GM12878 (cell line): Measurements from ENCODE around the gene PLEKHG2. TPM values are rescaled to one million over a fixed set of nuclear protein-coding genes. Genes with fewer than 3 reads are reported as not detected.
A peak's percentile ranks its signal among the peaks of the same experiment; 100 is the strongest.

Experiments
- EED ChIP-seq: sonication (generic); IDR thresholded peaks from 2 replicates; pipeline ENCODE4 v1.6.1; 2016; ENCODE audit warnings: antibody characterized with exemption, low read depth
- FOS ChIP-seq: IDR thresholded peaks from 3 replicates; pipeline ENCODE4 v1.6.1; 2011; ENCODE audit warnings: borderline replicate concordance; ENCODE audit not compliant: insufficient read length; ENCODE audit errors: extremely low read depth
- FOXK2 ChIP-seq: fragments of 450-650 bp; IDR thresholded peaks from 2 replicates; pipeline ENCODE4 v1.6.1; 2017; ENCODE audit warnings: mild to moderate bottlenecking, moderate library complexity
- FOXM1 ChIP-seq: IDR thresholded peaks from 2 replicates; pipeline ENCODE4 v1.6.1; 2012; ENCODE audit warnings: low read depth, mild to moderate bottlenecking, inconsistent platforms, low read length, moderate library complexity
- GABPA ChIP-seq: IDR thresholded peaks from 2 replicates; pipeline ENCODE4 v1.6.1; 2014; ENCODE audit warnings: antibody characterized with exemption, low read depth, mild to moderate bottlenecking, inconsistent platforms
- HDAC6 ChIP-seq: fragments of 200-600 bp; sonication (generic); IDR thresholded peaks from one replicate; pipeline ENCODE4 v1.8.0; 2017; ENCODE audit warnings: antibody characterized with exemption; ENCODE audit not compliant: unreplicated experiment
- KAT2A ChIP-seq: conservative IDR thresholded peaks from 2 replicates; pipeline ENCODE4 v1.6.1; 2011; ENCODE audit warnings: low read depth, low read length; ENCODE audit not compliant: control insufficient read depth
- MTA2 ChIP-seq: fragments of 450-650 bp; IDR thresholded peaks from 2 replicates; pipeline ENCODE4 v1.6.1; 2016; ENCODE audit warnings: low read depth, mild to moderate bottlenecking, moderate library complexity
- NR2C2 ChIP-seq: IDR thresholded peaks from 2 replicates; pipeline ENCODE4 v1.6.1; 2011; ENCODE audit warnings: borderline replicate concordance, low read depth; ENCODE audit not compliant: control insufficient read depth, insufficient read length
- NR2F1 ChIP-seq: fragments of 450-650 bp; conservative IDR thresholded peaks from 2 replicates; pipeline ENCODE4 v1.6.1; 2017; ENCODE audit warnings: mild to moderate bottlenecking
- RAD21 ChIP-seq: IDR thresholded peaks from 2 replicates; pipeline ENCODE4 v1.6.1; 2011; ENCODE audit warnings: mild to moderate bottlenecking, low read depth, low read length, moderate library complexity; ENCODE audit not compliant: insufficient read depth
- RB1 ChIP-seq: fragments of 450-650 bp; formaldehyde crosslinking; IDR thresholded peaks from 2 replicates; pipeline ENCODE4 v1.6.1; 2017; ENCODE audit warnings: mild to moderate bottlenecking, borderline replicate concordance
- SMC3 ChIP-seq: IDR thresholded peaks from 2 replicates; pipeline ENCODE4 v1.6.1; 2011; ENCODE audit warnings: low read length, improper control_type of control experiment, borderline replicate concordance
- STAT1 ChIP-seq: fragments of 450-650 bp; conservative IDR thresholded peaks from 2 replicates; pipeline ENCODE4 v1.6.1; 2014; ENCODE audit warnings: antibody characterized with exemption, mild to moderate bottlenecking
- ZBED1 ChIP-seq: IDR thresholded peaks from 2 replicates; pipeline ENCODE4 v1.6.1; 2016; ENCODE audit warnings: borderline replicate concordance
- ZNF274 ChIP-seq: IDR thresholded peaks from one replicate; pipeline ENCODE4 v1.8.0; 2011; ENCODE audit not compliant: insufficient read length, insufficient read depth
- polyA plus RNA-seq, 11 experiments: library from polyadenylated mRNA; depleted of rRNA in 4 of 11; unstranded in 6 of 11; stranded (reverse) in 5 of 11; fragments of >200 nt; fragmentation: Nextera tagmentation in 4 of 11; fragmentation: Illumina TruSeq in 1 of 11; extraction: Ambion mirVana in 4 of 11; extraction: Trizol in 1 of 11; gene quantifications; 1 replicate in 1 of 11; 2 replicates in 10 of 11; pipeline versions ENCODE4 v1.2.1 to v1.2.3, GENCODE V29; 2011 to 2016; ENCODE audit warnings: inconsistent platforms in 2 of 11, missing spikeins in 2 of 11, low read depth in 1 of 11
- total RNA-seq, 4 experiments: library from RNA; depleted of rRNA in 3 of 4; stranded (reverse); fragments of >200 nt in 3 of 4; fragmentation: Illumina TruSeq in 1 of 4; extraction: Trizol in 1 of 4; gene quantifications; 2 replicates each; pipeline versions ENCODE4 v1.2.1 to v1.2.3, GENCODE V29; 2013 to 2021
- TF ChIP-seq, protein P1 (sequence below): fragments of 450-650 bp; IDR thresholded peaks from 2 replicates; pipeline ENCODE4 v1.6.1; 2018; ENCODE audit warnings: mild to moderate bottlenecking, low read depth, moderate library complexity; ENCODE audit not compliant: partially characterized antibody
- TF ChIP-seq, protein P2 (sequence below): IDR thresholded peaks from 2 replicates; pipeline ENCODE4 v1.6.1; 2012; ENCODE audit warnings: low read depth, low read length, improper control_type of control experiment
- TF ChIP-seq, protein P3 (sequence below): IDR thresholded peaks from 2 replicates; pipeline ENCODE4 v1.6.1; 2011; ENCODE audit warnings: mild to moderate bottlenecking, low read depth, low read length, moderate library complexity; ENCODE audit not compliant: insufficient replicate concordance
- TF ChIP-seq, protein P4 (sequence below): IDR thresholded peaks from 2 replicates; pipeline ENCODE4 v1.6.1; 2011; ENCODE audit warnings: borderline replicate concordance, low read depth, mild to moderate bottlenecking, moderate library complexity, mixed read lengths, low read length; ENCODE audit not compliant: insufficient read depth; ENCODE audit errors: extremely low read length
- TF ChIP-seq, protein P5 (sequence below): fragments of 450-650 bp; formaldehyde crosslinking; IDR thresholded peaks from 2 replicates; pipeline ENCODE4 v1.4.0; 2020; ENCODE audit warnings: mild to moderate bottlenecking, moderate library complexity

PLEKHG2 gene
- total and polyA plus RNA-seq, 10 of the 15 experiments (the other 5 are each of a cell fraction or from before 2014, with no cell fraction given) = 3.0 to 62.5 (median 17.2) TPM

DNA sequence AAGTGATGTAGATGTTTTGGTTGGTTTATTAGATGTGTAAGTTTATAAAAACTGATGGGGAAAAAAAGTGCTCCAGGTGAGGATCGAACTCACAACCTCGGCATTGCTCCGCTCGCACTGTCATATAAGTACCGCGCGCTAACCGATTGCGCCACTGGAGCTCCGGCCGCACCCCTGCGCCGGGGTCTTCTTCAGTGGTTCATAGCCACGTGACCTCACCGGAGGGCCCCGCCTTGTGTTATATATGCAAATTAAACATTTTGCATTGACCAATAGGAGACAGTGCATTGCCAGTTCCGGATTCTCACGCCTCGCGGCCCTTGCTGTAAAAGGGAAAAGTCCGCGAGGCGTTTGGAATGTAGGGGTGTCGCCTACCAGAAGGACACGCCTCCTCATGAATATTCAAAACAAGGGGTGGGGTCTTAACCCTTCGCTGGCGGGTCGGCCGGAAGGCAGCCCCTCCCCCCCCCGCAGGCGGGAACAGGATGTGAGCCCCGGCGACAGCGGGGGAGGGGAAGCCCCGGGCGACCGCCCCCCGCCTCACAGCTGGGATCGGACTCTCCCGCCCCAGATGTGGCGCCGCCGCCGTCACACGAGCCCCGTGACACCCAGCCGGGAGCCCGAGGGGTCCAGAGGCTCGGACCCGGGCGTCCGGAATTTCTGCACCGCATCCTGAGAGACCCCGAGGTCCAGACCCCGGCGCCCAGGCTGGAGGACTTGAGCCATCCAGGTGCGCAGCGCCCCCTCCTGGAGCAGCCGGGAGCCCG is at the start of gene PLEKHG2 (continued):
- TF ChIP-seq, protein P1, sequence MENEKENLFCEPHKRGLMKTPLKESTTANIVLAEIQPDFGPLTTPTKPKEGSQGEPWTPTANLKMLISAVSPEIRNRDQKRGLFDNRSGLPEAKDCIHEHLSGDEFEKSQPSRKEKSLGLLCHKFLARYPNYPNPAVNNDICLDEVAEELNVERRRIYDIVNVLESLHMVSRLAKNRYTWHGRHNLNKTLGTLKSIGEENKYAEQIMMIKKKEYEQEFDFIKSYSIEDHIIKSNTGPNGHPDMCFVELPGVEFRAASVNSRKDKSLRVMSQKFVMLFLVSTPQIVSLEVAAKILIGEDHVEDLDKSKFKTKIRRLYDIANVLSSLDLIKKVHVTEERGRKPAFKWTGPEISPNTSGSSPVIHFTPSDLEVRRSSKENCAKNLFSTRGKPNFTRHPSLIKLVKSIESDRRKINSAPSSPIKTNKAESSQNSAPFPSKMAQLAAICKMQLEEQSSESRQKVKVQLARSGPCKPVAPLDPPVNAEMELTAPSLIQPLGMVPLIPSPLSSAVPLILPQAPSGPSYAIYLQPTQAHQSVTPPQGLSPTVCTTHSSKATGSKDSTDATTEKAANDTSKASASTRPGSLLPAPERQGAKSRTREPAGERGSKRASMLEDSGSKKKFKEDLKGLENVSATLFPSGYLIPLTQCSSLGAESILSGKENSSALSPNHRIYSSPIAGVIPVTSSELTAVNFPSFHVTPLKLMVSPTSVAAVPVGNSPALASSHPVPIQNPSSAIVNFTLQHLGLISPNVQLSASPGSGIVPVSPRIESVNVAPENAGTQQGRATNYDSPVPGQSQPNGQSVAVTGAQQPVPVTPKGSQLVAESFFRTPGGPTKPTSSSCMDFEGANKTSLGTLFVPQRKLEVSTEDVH = peak; percentile 55
- TF ChIP-seq ZNF274 = no peak
- TF ChIP-seq HDAC6 = no peak
- peak; percentile 87 for TF ChIP-seq NR2F1
- no peak for TF ChIP-seq NR2C2
- 0 out of 2 replicates have a peak, but pooled peaks have one; percentile 50 for TF ChIP-seq ZBED1
- peak; percentile 44 for TF ChIP-seq RAD21
- TF ChIP-seq, protein P2, sequence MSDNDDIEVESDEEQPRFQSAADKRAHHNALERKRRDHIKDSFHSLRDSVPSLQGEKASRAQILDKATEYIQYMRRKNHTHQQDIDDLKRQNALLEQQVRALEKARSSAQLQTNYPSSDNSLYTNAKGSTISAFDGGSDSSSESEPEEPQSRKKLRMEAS = 0 out of 2 replicates have a peak, but pooled peaks have one; percentile 34
- TF ChIP-seq EED = peak; percentile 54; the same call in 1 of the 2 replicates
- TF ChIP-seq, protein P3, sequence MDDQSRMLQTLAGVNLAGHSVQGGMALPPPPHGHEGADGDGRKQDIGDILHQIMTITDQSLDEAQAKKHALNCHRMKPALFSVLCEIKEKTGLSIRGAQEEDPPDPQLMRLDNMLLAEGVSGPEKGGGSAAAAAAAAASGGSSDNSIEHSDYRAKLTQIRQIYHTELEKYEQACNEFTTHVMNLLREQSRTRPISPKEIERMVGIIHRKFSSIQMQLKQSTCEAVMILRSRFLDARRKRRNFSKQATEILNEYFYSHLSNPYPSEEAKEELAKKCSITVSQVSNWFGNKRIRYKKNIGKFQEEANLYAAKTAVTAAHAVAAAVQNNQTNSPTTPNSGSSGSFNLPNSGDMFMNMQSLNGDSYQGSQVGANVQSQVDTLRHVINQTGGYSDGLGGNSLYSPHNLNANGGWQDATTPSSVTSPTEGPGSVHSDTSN = no peak
- peak; percentile 50; the same call in 1 of the 2 replicates for TF ChIP-seq SMC3
- TF ChIP-seq STAT1 = no peak; the same call in 1 of the 2 replicates
- no peak for TF ChIP-seq KAT2A
- TF ChIP-seq, protein P4, sequence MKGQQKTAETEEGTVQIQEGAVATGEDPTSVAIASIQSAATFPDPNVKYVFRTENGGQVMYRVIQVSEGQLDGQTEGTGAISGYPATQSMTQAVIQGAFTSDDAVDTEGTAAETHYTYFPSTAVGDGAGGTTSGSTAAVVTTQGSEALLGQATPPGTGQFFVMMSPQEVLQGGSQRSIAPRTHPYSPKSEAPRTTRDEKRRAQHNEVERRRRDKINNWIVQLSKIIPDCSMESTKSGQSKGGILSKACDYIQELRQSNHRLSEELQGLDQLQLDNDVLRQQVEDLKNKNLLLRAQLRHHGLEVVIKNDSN = peak; percentile 81
- TF ChIP-seq FOXM1 = no peak
- TF ChIP-seq GABPA = no peak
- TF ChIP-seq FOS = no peak
- peak; percentile 95 for TF ChIP-seq RB1
- no peak for TF ChIP-seq FOXK2
- TF ChIP-seq, protein P5, sequence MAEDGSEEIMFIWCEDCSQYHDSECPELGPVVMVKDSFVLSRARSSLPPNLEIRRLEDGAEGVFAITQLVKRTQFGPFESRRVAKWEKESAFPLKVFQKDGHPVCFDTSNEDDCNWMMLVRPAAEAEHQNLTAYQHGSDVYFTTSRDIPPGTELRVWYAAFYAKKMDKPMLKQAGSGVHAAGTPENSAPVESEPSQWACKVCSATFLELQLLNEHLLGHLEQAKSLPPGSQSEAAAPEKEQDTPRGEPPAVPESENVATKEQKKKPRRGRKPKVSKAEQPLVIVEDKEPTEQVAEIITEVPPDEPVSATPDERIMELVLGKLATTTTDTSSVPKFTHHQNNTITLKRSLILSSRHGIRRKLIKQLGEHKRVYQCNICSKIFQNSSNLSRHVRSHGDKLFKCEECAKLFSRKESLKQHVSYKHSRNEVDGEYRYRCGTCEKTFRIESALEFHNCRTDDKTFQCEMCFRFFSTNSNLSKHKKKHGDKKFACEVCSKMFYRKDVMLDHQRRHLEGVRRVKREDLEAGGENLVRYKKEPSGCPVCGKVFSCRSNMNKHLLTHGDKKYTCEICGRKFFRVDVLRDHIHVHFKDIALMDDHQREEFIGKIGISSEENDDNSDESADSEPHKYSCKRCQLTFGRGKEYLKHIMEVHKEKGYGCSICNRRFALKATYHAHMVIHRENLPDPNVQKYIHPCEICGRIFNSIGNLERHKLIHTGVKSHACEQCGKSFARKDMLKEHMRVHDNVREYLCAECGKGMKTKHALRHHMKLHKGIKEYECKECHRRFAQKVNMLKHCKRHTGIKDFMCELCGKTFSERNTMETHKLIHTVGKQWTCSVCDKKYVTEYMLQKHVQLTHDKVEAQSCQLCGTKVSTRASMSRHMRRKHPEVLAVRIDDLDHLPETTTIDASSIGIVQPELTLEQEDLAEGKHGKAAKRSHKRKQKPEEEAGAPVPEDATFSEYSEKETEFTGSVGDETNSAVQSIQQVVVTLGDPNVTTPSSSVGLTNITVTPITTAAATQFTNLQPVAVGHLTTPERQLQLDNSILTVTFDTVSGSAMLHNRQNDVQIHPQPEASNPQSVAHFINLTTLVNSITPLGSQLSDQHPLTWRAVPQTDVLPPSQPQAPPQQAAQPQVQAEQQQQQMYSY = no peak
- peak; percentile 54; the same call in 1 of the 2 replicates for TF ChIP-seq MTA2
